Measurements from ENCODE around the gene TPH1.
A peak's percentile ranks its signal among the peaks of the same experiment; 100 is the strongest.

TPH1 gene

GRCh38 chr11:18027475-18027874, 18.6 kb downstream of the TPH1 start:
- Histone ChIP-seq H3K4me3 (ENCODE audit: control insufficient read depth in 1 of 7, extremely low read depth in 1 of 7, insufficient read depth in 4 of 7, low read depth in 2 of 7, low read length in 6 of 7) (no peak overlapping the region), H3K4me1 (ENCODE audit: control extremely low read depth in 1 of 4, control insufficient read depth in 4 of 4, insufficient read depth in 4 of 4, low read length in 3 of 4) (no peaks in the 10 kb centered on the region), H3K27me3 (replicated peaks in 2 of 5; ENCODE audit: control insufficient read depth in 4 of 5, insufficient read depth in 5 of 5, low read length in 4 of 5) (no peaks in the 10 kb centered on the region), H3K27ac (ENCODE audit: insufficient read depth in 1 of 2, low read depth in 1 of 2, low read length in 2 of 2, poor library complexity in 1 of 2, severe bottlenecking in 2 of 2) (no peak overlapping the region), H3K36me3 (ENCODE audit: control insufficient read depth in 4 of 4, insufficient read depth in 4 of 4, low read length in 3 of 4) (no peaks in the 10 kb centered on the region), H3K9me3 (ENCODE audit: control extremely low read depth in 1 of 5, control insufficient read depth in 4 of 5, insufficient read depth in 2 of 5, low read depth in 1 of 5, low read length in 4 of 5) (no peaks in the 10 kb centered on the region)
- CTCF ChIA-PET, result no interaction called here
- POLR2A ChIA-PET, result no interaction called here
- no peak for DNase-seq
- 100% methylated on average over 2 of the region's 2 CpGs for WGBS (ENCODE audit: insufficient coverage)

- H3K9me3 ChIP-seq (ENCODE audit: control extremely low read depth in 1 of 5, control insufficient read depth in 4 of 5, insufficient read depth in 2 of 5, low read depth in 1 of 5, low read length in 4 of 5), result no peaks in the 10 kb centered on the region
- no peak overlapping the region for H3K4me3 ChIP-seq (ENCODE audit: control insufficient read depth in 1 of 7, extremely low read depth in 1 of 7, insufficient read depth in 4 of 7, low read depth in 2 of 7, low read length in 6 of 7)
- no CpG with 5 or more reads among the region's 1 CpG for WGBS (ENCODE audit: insufficient coverage)
- ChIA-PET POLR2A (no interaction called here), CTCF (no interaction called here)
- H3K4me1 ChIP-seq (ENCODE audit: control extremely low read depth in 1 of 4, control insufficient read depth in 4 of 4, insufficient read depth in 4 of 4, low read length in 3 of 4), result no peaks in the 10 kb centered on the region
- H3K36me3 ChIP-seq (ENCODE audit: control insufficient read depth in 4 of 4, insufficient read depth in 4 of 4, low read length in 3 of 4), result no peaks in the 10 kb centered on the region
- H3K27ac ChIP-seq (ENCODE audit: insufficient read depth in 1 of 2, low read depth in 1 of 2, low read length in 2 of 2, poor library complexity in 1 of 2, severe bottlenecking in 2 of 2), result no peak overlapping the region
- H3K27me3 ChIP-seq (replicated peaks in 2 of 5; ENCODE audit: control insufficient read depth in 4 of 5, insufficient read depth in 5 of 5, low read length in 4 of 5), result no peaks in the 10 kb centered on the region
- DNase-seq, result no peak
Observed at GRCh38 chr11:18022419-18022818, 23.6 kb downstream of the TPH1 start.

- ChIA-PET CTCF (interaction anchor here (1.1 to 1.2 kb wide), 2 partner anchors 18 to 41 kb away, joined by 3 to 4 read pairs; no protein-coding TSS in a partner anchor), POLR2A (no interaction called here)
- Histone ChIP-seq H3K27me3 (replicated peaks in 2 of 5; ENCODE audit: control insufficient read depth in 4 of 5, insufficient read depth in 5 of 5, low read length in 4 of 5) (no peaks in the 10 kb centered on the region), H3K4me1 (ENCODE audit: control extremely low read depth in 1 of 4, control insufficient read depth in 4 of 4, insufficient read depth in 4 of 4, low read length in 3 of 4) (no peaks in the 10 kb centered on the region), H3K27ac (ENCODE audit: insufficient read depth in 1 of 2, low read depth in 1 of 2, low read length in 2 of 2, poor library complexity in 1 of 2, severe bottlenecking in 2 of 2) (no peak overlapping the region), H3K9me3 (ENCODE audit: control extremely low read depth in 1 of 5, control insufficient read depth in 4 of 5, insufficient read depth in 2 of 5, low read depth in 1 of 5, low read length in 4 of 5) (no peaks in the 10 kb centered on the region), H3K4me3 (ENCODE audit: control insufficient read depth in 1 of 7, extremely low read depth in 1 of 7, insufficient read depth in 4 of 7, low read depth in 2 of 7, low read length in 6 of 7) (no peak overlapping the region), H3K36me3 (ENCODE audit: control insufficient read depth in 4 of 4, insufficient read depth in 4 of 4, low read length in 3 of 4) (no peaks in the 10 kb centered on the region)
- DNase-seq, result no peak
Observed at GRCh38 chr11:18019650-18020049, 26.4 kb downstream of the TPH1 start.

- Histone ChIP-seq H3K36me3 (ENCODE audit: control insufficient read depth in 4 of 4, insufficient read depth in 4 of 4, low read length in 3 of 4) (no peaks in the 10 kb centered on the region), H3K4me1 (ENCODE audit: control extremely low read depth in 1 of 4, control insufficient read depth in 4 of 4, insufficient read depth in 4 of 4, low read length in 3 of 4) (peaks cover 5 to 20% (median 17%) of the 10 kb centered on the region in 4 experiments), H3K27ac (ENCODE audit: insufficient read depth in 1 of 2, low read depth in 1 of 2, low read length in 2 of 2, poor library complexity in 1 of 2, severe bottlenecking in 2 of 2) (no peak overlapping the region), H3K27me3 (replicated peaks in 2 of 5; ENCODE audit: control insufficient read depth in 4 of 5, insufficient read depth in 5 of 5, low read length in 4 of 5) (peaks cover 0 to 2% (median 0%) of the 10 kb centered on the region in 5 experiments), H3K9me3 (ENCODE audit: control extremely low read depth in 1 of 5, control insufficient read depth in 4 of 5, insufficient read depth in 2 of 5, low read depth in 1 of 5, low read length in 4 of 5) (no peaks in the 10 kb centered on the region), H3K4me3 (ENCODE audit: control insufficient read depth in 1 of 7, extremely low read depth in 1 of 7, insufficient read depth in 4 of 7, low read depth in 2 of 7, low read length in 6 of 7) (no peak overlapping the region)
- peak in 2 of 3 donors; percentile 8 to 19 for DNase-seq
- 100% methylated on average over 1 of the region's 2 CpGs for WGBS (ENCODE audit: insufficient coverage)
- POLR2A ChIA-PET, result no interaction called here
- CTCF ChIA-PET, result no interaction called here
Observed at GRCh38 chr11:18016789-18017188, 29.3 kb downstream of the TPH1 start.

GRCh38 chr11:18014876-18015275, 31.2 kb downstream of the TPH1 start:
- Histone ChIP-seq H3K4me3 (ENCODE audit: control insufficient read depth in 1 of 7, extremely low read depth in 1 of 7, insufficient read depth in 4 of 7, low read depth in 2 of 7, low read length in 6 of 7) (no peak overlapping the region), H3K27me3 (replicated peaks in 2 of 5; ENCODE audit: control insufficient read depth in 4 of 5, insufficient read depth in 5 of 5, low read length in 4 of 5) (peaks cover 0 to 2% (median 0%) of the 10 kb centered on the region in 5 experiments), H3K27ac (ENCODE audit: insufficient read depth in 1 of 2, low read depth in 1 of 2, low read length in 2 of 2, poor library complexity in 1 of 2, severe bottlenecking in 2 of 2) (no peak overlapping the region), H3K4me1 (ENCODE audit: control extremely low read depth in 1 of 4, control insufficient read depth in 4 of 4, insufficient read depth in 4 of 4, low read length in 3 of 4) (peaks cover 5 to 21% (median 17%) of the 10 kb centered on the region in 4 experiments), H3K36me3 (ENCODE audit: control insufficient read depth in 4 of 4, insufficient read depth in 4 of 4, low read length in 3 of 4) (no peaks in the 10 kb centered on the region), H3K9me3 (ENCODE audit: control extremely low read depth in 1 of 5, control insufficient read depth in 4 of 5, insufficient read depth in 2 of 5, low read depth in 1 of 5, low read length in 4 of 5) (no peaks in the 10 kb centered on the region)
- ChIA-PET CTCF (interaction anchor here (1.4 kb wide), 1 partner anchor 32 kb away, joined by 4 read pairs; no protein-coding TSS in a partner anchor), POLR2A (no interaction called here)
- no peak for DNase-seq

GRCh38 chr11:18013790-18014507, 32.1 kb downstream of the TPH1 start:
- Histone ChIP-seq H3K9me3 (ENCODE audit: control extremely low read depth in 1 of 5, control insufficient read depth in 4 of 5, insufficient read depth in 2 of 5, low read depth in 1 of 5, low read length in 4 of 5) (no peaks in the 10 kb centered on the region), H3K4me1 (ENCODE audit: control extremely low read depth in 1 of 4, control insufficient read depth in 4 of 4, insufficient read depth in 4 of 4, low read length in 3 of 4) (peaks cover 5 to 21% (median 17%) of the 10 kb centered on the region in 4 experiments), H3K36me3 (ENCODE audit: control insufficient read depth in 4 of 4, insufficient read depth in 4 of 4, low read length in 3 of 4) (no peaks in the 10 kb centered on the region), H3K4me3 (ENCODE audit: control insufficient read depth in 1 of 7, extremely low read depth in 1 of 7, insufficient read depth in 4 of 7, low read depth in 2 of 7, low read length in 6 of 7) (peak overlapping the region; percentile 71 to 95 (median 90)), H3K27ac (ENCODE audit: insufficient read depth in 1 of 2, low read depth in 1 of 2, low read length in 2 of 2, poor library complexity in 1 of 2, severe bottlenecking in 2 of 2) (peak overlapping the region in 1 of 2 experiments; percentile 54), H3K27me3 (replicated peaks in 2 of 5; ENCODE audit: control insufficient read depth in 4 of 5, insufficient read depth in 5 of 5, low read length in 4 of 5) (peaks cover 0 to 2% (median 0%) of the 10 kb centered on the region in 5 experiments)
- POLR2A ChIA-PET, result no interaction called here
- no peak for DNase-seq
- WGBS (ENCODE audit: insufficient coverage), result 14% methylated on average over 9 of the region's 11 CpGs
- CTCF ChIA-PET, result interaction anchor here (0.7 to 1.4 kb wide), 3 partner anchors 23 to 90 kb away, joined by 3 to 4 read pairs (median 3); no protein-coding TSS in a partner anchor

GRCh38 chr11:18012906-18013781, 32.9 kb downstream of the TPH1 start, which contains the start of gene SERGEF:
TSS of gene SERGEF (minus strand) at chr11:18013047. CDS start at chr11:18013010, 37 bp downstream.
- ChIA-PET CTCF (interaction anchor here (0.7 to 1.4 kb wide), 3 partner anchors 22 to 91 kb away, joined by 3 to 4 read pairs (median 3); no protein-coding TSS in a partner anchor), POLR2A (no interaction called here)
- Histone ChIP-seq H3K36me3 (ENCODE audit: control insufficient read depth in 4 of 4, insufficient read depth in 4 of 4, low read length in 3 of 4) (no peaks in the 10 kb centered on the region), H3K4me1 (ENCODE audit: control extremely low read depth in 1 of 4, control insufficient read depth in 4 of 4, insufficient read depth in 4 of 4, low read length in 3 of 4) (peaks cover 5 to 21% (median 17%) of the 10 kb centered on the region in 4 experiments), H3K27ac (ENCODE audit: insufficient read depth in 1 of 2, low read depth in 1 of 2, low read length in 2 of 2, poor library complexity in 1 of 2, severe bottlenecking in 2 of 2) (peak within 1 kb of the TSS in 1 of 2 experiments; percentile 54), H3K4me3 (ENCODE audit: control insufficient read depth in 1 of 7, extremely low read depth in 1 of 7, insufficient read depth in 4 of 7, low read depth in 2 of 7, low read length in 6 of 7) (peak within 1 kb of the TSS; percentile 71 to 95 (median 90)), H3K9me3 (ENCODE audit: control extremely low read depth in 1 of 5, control insufficient read depth in 4 of 5, insufficient read depth in 2 of 5, low read depth in 1 of 5, low read length in 4 of 5) (no peaks in the 10 kb centered on the region), H3K27me3 (replicated peaks in 2 of 5; ENCODE audit: control insufficient read depth in 4 of 5, insufficient read depth in 5 of 5, low read length in 4 of 5) (peaks cover 0 to 2% (median 0%) of the 10 kb centered on the region in 5 experiments)
- DNase-seq, result peak; percentile 87 to 94 (median 93)
- 0% methylated on average over 60 of the region's 93 CpGs for WGBS (ENCODE audit: insufficient coverage)
